Lower leg skin (tissue), 4 donors: ENCODE results near the gene LRRFIP1. TPM values are rescaled to one million over a fixed set of nuclear protein-coding genes. Genes with fewer than 3 reads are reported as not detected.

Source experiments
- DNase-seq, 2 donors: peaks; one replicate each; pipeline ENCODE4 v3.0.0-alpha.2; 2019; ENCODE audit warnings: low spot score in 2 of 2
- H3K4me3 ChIP-seq: fragments of 200-600 bp; sonication (generic); 2 replicates; pipeline ENCODE4 v1.5.1; 2017; ENCODE audit warnings: mild to moderate bottlenecking, low read depth; ENCODE audit not compliant: poor library complexity, severe bottlenecking
- CTCF ChIP-seq, 3 donors: fragments of 450-650 bp; IDR thresholded peaks; one replicate each; pipeline ENCODE4 v1.5.1; 2016; ENCODE audit warnings: antibody characterized with exemption in 3 of 3, mild to moderate bottlenecking in 3 of 3, moderate library complexity in 2 of 3
- POLR2A ChIP-seq, 2 donors: fragments of 450-650 bp; IDR thresholded peaks; one replicate each; pipeline ENCODE4 v1.6.1; 2016 to 2017; ENCODE audit warnings: antibody characterized with exemption in 2 of 2, mild to moderate bottlenecking in 1 of 2, moderate library complexity in 1 of 2
- WGBS, 2 donors: methylation state at CpG; one replicate each; pipeline ENCODE4 v1.1.5; 2018; 5-methylcytosine and 5-hydroxymethylcytosine counted together
- intact Hi-C: fragments of 100-400 bp; cut with DNase I; formaldehyde crosslinking; loops from one replicate; pipeline ENCODE4 v1.15.0; 2023; ENCODE audit warnings: low total_unique reads
- total RNA-seq, 4 donors: library from RNA; depleted of rRNA; stranded (reverse); fragments of >200 nt; gene quantifications; one replicate each; pipeline ENCODE4 v1.1.0, GENCODE V29; 2016

LRRFIP1 gene
- total RNA-seq, 4 donors from 2014 or later, result 45.5 to 88.0 (median 67.5) TPM

DNA sequence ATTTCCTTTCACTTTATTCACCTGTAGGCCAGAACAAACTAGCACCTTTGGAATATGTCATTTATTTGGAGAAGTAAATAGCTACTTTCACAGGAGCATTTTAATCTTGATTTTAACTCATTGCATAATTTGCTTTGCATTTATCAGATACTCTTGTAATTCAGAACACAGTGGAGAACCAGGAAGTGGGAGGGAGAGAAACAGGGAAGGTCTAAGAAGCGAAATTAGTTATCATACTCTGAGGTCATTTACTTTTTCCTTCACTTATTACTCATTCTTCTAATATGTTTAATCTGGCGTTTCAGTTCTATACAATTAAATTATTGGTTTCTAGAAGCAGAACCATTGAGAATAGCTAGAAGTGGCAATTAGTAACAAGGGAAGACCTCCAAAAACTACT, 191.8 kb downstream of the LRRFIP1 start:
- intact Hi-C loops, result no loop called here
- WGBS, 2 donors, result 51% methylated on average over 2 of the region's 2 CpGs
- DNase-seq, result no peak
- no peak overlapping the region for H3K4me3 ChIP-seq
- TF ChIP-seq CTCF (IDR thresholded peaks at IDR 0.05) (no peak), POLR2A (IDR thresholded peaks at IDR 0.05) (no peak)

- no peak for DNase-seq
- 58 to 60% methylated on average over 2 of the region's 2 CpGs for WGBS, 2 donors
- no peak for TF ChIP-seq CTCF (IDR thresholded peaks at IDR 0.05)
- TF ChIP-seq POLR2A (IDR thresholded peaks at IDR 0.05), result no peak
Observed at GRCh38 chr2:237820421-237820820, 193.0 kb downstream of the LRRFIP1 start.

DNA sequence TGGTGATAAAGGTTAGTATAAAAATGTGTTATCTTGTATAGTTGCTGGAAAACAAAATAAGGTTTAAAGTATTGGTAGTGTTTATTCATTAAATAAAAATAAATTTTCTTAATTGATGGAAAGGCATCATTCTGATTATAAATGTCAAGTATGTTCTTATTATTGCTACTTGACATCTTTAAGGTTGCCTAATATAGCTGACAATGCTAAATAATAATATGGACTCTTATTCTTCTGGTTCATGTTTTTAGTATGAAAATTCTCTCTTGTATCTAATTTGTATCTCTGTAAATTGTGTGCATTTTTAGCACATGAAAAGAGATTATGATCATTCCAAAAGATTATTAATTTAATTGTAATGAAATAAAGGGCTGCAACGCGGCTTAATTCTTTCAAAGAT, 196.2 kb downstream of the LRRFIP1 start:
- DNase-seq, result no peak
- 68 to 70% methylated on average over 2 of the region's 2 CpGs for WGBS, 2 donors
- intact Hi-C loops, result no loop called here
- TF ChIP-seq CTCF (IDR thresholded peaks at IDR 0.05) (no peak), POLR2A (IDR thresholded peaks at IDR 0.05) (no peak)
- no peak overlapping the region for H3K4me3 ChIP-seq

More at GRCh38 chr2:237820421-237820820, 193.0 kb downstream of the LRRFIP1 start:
- no peak overlapping the region for H3K4me3 ChIP-seq
- intact Hi-C loops, result no loop called here

- no peak overlapping the region for H3K4me3 ChIP-seq
- TF ChIP-seq CTCF (IDR thresholded peaks at IDR 0.05), result no peak
- TF ChIP-seq POLR2A (IDR thresholded peaks at IDR 0.05), result no peak
- 59 to 60% methylated on average over 6 of the region's 6 CpGs for WGBS, 2 donors
- DNase-seq, result no peak
- intact Hi-C loops, result no loop called here
Observed at GRCh38 chr2:237824085-237824484, 196.7 kb downstream of the LRRFIP1 start.

DNA sequence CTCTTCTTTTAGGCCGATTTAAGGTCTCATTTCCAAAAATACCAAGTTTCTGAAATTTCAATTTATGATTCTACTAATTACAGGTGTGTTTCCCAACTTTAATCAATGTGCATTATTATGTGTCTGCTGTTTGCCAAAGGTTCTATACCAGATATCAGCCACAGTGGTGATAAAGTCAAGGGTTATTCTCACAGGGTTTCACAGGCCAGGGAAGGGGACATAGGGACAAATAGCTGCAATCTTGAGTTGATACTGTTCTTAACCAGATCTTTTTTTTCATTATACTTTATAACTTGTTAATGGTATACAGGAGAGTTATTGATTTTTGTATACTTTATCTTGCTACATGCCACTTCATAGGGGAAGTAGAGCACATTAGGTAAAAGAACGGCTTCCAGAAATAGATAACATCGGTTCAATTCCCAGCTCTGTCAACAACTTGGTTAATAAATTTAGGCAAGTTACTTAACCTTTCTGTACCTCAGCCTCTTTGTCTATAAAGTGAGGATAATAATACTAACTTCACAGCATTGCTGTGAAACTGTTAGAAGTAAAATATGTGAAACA, 200.1 kb downstream of the LRRFIP1 start:
- intact Hi-C loops, result no loop called here
- 95 to 96% methylated on average over 3 of the region's 3 CpGs for WGBS, 2 donors
- H3K4me3 ChIP-seq, result no peak overlapping the region
- TF ChIP-seq POLR2A (IDR thresholded peaks at IDR 0.05) (no peak), CTCF (IDR thresholded peaks at IDR 0.05) (no peak)
- no peak for DNase-seq

Other genes starting within 250 kb of the LRRFIP1 start
- 100 to 1,000 TPM in 1 of 4 donors, 10 to 100 TPM in 3; 43.1 to 204 (median 62.4) TPM for gene COL6A3, start 213.4 kb upstream of the LRRFIP1 start, total RNA-seq
- 10 to 100 TPM; 13.3 to 37.9 (median 19.9) TPM for gene MLPH, start 140.3 kb upstream of the LRRFIP1 start, total RNA-seq
- gene PRLH, start 61.0 kb upstream of the LRRFIP1 start, total RNA-seq, result not detected
- 1 to 10 TPM; 1.7 to 6.3 (median 2.8) TPM for gene RAB17, start 36.9 kb upstream of the LRRFIP1 start, total RNA-seq
- gene RBM44, start 171.2 kb downstream of the LRRFIP1 start, total RNA-seq, result under 1 TPM; 0.12 to 0.38 (median 0.23) TPM
- gene RAMP1, start 232.0 kb downstream of the LRRFIP1 start, total RNA-seq, result 10 to 100 TPM in 2 of 4 donors, 1 to 10 TPM in 2; 7.3 to 19.1 (median 12.4) TPM